ENCODE measurements around the gene CCL28. TPM values are rescaled to one million over a fixed set of nuclear protein-coding genes. Genes with fewer than 3 reads are reported as not detected.

Gene CCL28
- total and polyA plus RNA-seq, 10 of the 15 experiments (the other 5 are each of a cell fraction or from before 2014, with no cell fraction given): 1.5 to 7.5 (median 4.4) TPM

DNA sequence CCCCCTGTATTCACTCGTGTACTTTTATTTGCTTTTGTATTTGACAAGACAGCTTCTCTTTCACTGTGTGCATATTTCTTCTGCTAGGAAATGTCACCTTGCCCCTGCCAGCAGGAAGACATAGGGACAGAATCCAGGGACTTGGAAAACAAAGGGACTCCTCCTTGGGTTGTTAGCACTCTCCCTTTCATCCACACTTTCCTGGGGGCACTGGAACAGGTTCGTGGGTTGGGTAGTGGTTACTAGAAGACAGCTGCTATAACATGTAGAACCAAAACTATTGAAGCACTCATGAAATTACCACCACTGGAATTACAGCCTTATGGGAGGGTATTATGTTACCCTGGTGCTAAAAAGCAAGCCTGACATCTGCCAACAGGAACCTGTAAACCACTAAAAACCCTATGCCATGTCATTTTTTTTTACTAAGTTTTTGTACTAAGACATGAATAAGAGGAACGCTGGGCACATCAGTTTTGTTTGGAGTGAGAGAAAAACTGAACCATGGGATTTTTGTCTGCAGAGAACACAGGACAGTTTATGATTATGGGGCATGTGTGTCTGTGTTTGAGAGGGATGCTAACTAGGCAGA is 4.7 kb upstream of the CCL28 start:
- intact Hi-C loops (cut with micrococcal nuclease; ENCODE audit: unreplicated experiment): no loop called here
- POLR2A ChIA-PET: interaction anchor here (1.2 kb wide), 1 partner anchor 8 kb away, joined by 4 read pairs; no protein-coding TSS in a partner anchor
- no peaks in the 10 kb centered on the region for H3K36me3 ChIP-seq (ENCODE audit: control insufficient read depth in 2 of 2, insufficient read depth in 2 of 2, low read length in 1 of 2)

More for the DNA sequence above, 4.7 kb upstream of the CCL28 start:
- ChIA-PET SMC1A (ENCODE audit: uncharacterized antibody, unreplicated experiment) (interaction anchor here (1.1 kb wide), 1 partner anchor 68 kb away, joined by 3 read pairs; no protein-coding TSS in a partner anchor), RAD21 (ENCODE audit: unreplicated experiment) (no interaction called here), CTCF (no interaction called here)
- Histone ChIP-seq H3K27me3 (replicated peaks in 1 of 2; ENCODE audit: control insufficient read depth in 2 of 2, insufficient read depth in 2 of 2, low read length in 1 of 2) (no peaks in the 10 kb centered on the region), H3K4me2 (ENCODE audit: control insufficient read depth, insufficient read depth) (no peak overlapping the region), H3K9ac (ENCODE audit: control insufficient read depth, insufficient read depth, low read length) (no peak overlapping the region), H3K79me2 (ENCODE audit: control insufficient read depth, insufficient read depth, low read length) (no peaks in the 10 kb centered on the region), H3K9me3 (replicated peaks; ENCODE audit: control insufficient read depth, insufficient read depth, low read length) (no peaks in the 10 kb centered on the region), H3K27ac (ENCODE audit: control insufficient read depth, insufficient read depth) (no peak overlapping the region), H3K4me3 (no peak overlapping the region), H4K20me1 (ENCODE audit: control insufficient read depth, insufficient read depth) (no peaks in the 10 kb centered on the region), H3K4me1 (ENCODE audit: control insufficient read depth, insufficient read depth, low read length) (no peaks in the 10 kb centered on the region), H2AFZ (ENCODE audit: control insufficient read depth, low read depth, low read length) (no peak overlapping the region)
- in situ Hi-C loops (cut with MboI): no loop called here
- BruUV-seq (replicated peaks): no TSS peak
- no peak for FAIRE-seq
- TF ChIP-seq, protein P1, sequence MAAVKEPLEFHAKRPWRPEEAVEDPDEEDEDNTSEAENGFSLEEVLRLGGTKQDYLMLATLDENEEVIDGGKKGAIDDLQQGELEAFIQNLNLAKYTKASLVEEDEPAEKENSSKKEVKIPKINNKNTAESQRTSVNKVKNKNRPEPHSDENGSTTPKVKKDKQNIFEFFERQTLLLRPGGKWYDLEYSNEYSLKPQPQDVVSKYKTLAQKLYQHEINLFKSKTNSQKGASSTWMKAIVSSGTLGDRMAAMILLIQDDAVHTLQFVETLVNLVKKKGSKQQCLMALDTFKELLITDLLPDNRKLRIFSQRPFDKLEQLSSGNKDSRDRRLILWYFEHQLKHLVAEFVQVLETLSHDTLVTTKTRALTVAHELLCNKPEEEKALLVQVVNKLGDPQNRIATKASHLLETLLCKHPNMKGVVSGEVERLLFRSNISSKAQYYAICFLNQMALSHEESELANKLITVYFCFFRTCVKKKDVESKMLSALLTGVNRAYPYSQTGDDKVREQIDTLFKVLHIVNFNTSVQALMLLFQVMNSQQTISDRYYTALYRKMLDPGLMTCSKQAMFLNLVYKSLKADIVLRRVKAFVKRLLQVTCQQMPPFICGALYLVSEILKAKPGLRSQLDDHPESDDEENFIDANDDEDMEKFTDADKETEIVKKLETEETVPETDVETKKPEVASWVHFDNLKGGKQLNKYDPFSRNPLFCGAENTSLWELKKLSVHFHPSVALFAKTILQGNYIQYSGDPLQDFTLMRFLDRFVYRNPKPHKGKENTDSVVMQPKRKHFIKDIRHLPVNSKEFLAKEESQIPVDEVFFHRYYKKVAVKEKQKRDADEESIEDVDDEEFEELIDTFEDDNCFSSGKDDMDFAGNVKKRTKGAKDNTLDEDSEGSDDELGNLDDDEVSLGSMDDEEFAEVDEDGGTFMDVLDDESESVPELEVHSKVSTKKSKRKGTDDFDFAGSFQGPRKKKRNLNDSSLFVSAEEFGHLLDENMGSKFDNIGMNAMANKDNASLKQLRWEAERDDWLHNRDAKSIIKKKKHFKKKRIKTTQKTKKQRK (IDR thresholded peaks at IDR 0.05; ENCODE audit: low read depth, low read length): no peak
- TF ChIP-seq FOXM1 (IDR thresholded peaks at IDR 0.05; ENCODE audit: low read depth, low read length) (no peak), POLR2AphosphoS2 (IDR thresholded peaks at IDR 0.05; ENCODE audit: low read depth, low read length) (no peak)
- ATAC-seq: no peak
- DNase-seq (ENCODE audit: low read depth, low spot score): no peak
- WGBS (ENCODE audit: insufficient coverage, insufficient replicate concordance, low lambda C conversion rate, missing lambda C conversion rate): 39% methylated on average over 3 of the region's 3 CpGs
